Measurements from ENCODE around the gene CIRBP. TPM values are rescaled to one million over a fixed set of nuclear protein-coding genes. Genes with fewer than 3 reads are reported as not detected.

Gene CIRBP
- total RNA-seq, 5 donors from 2014 or later (not counting 1 experiment from before 2014, with no cell fraction given), result 477 to 682 (median 657) TPM

DNA sequence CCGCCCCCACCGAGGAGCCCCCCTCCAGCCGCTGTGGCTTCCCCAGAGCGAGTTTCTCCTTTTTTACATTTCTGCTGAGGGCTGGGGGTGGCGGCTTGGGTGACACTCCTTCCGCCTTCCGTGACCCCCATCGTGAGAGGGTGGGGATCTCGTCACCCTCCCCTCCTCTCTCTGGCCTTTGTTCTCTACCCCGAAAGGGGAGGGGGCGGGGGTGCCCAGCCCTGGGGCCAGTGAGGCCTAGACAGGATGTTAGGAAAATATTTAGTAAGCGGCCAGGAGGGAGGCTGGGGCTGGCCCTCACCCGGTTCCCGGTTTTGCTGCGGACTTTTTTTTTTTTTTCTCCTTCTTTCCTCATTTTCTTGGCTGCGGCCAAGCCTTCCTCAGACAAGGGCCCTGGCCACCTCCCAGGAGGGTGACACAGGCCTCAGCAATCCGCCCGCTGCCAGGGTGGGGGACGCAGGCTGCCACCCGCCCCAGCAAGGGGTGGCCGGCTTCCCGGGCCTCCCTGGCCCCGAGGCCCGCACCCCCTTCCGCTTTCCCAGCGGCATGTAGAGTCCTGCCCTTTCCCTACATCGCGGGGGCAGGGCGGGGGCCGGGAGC is 16.8 kb upstream of the CIRBP start:
- no peaks in the 10 kb centered on the region for H3K9me3 Mint-ChIP-seq
- Histone ChIP-seq H3K36me3 (ENCODE audit: control insufficient read depth in 2 of 2, extremely low read depth in 1 of 2, insufficient read depth in 1 of 2, low read length in 1 of 2) (peaks cover 13 to 44% of the 10 kb centered on the region in 2 donors), H3K9me3 (no peaks in the 10 kb centered on the region), H3K27me3 (replicated peaks in 1 of 2; ENCODE audit: control insufficient read depth in 2 of 2, extremely low read depth in 1 of 2, insufficient read depth in 2 of 2, low read length in 1 of 2) (no peaks in the 10 kb centered on the region), H3K4me1 (ENCODE audit: control insufficient read depth in 1 of 2, extremely low read depth in 1 of 2, insufficient read depth in 2 of 2, low read length in 2 of 2) (peaks cover 16 to 71% of the 10 kb centered on the region in 2 experiments), H3K4me3 (ENCODE audit: control insufficient read depth in 1 of 2, extremely low read depth in 1 of 2, low read length in 1 of 2) (peak overlapping the region; percentile 64 to 90), H3K27ac (ENCODE audit: low read length) (peak overlapping the region; percentile 92)
- peak overlapping the region; percentile 87 to 94 for H3K27ac Mint-ChIP-seq
- ChIA-PET POLR2A (interaction anchor here (0.9 to 1.6 kb wide), 4 partner anchors 8 to 17 kb away, joined by 4 to 28 read pairs (median 5); partner anchors contain the start of gene CIRBP (in 2 of the 2)), CTCF (interaction anchor here in 1 of 2 donors (0.7 to 1.4 kb wide), 2 partner anchors 8 to 222 kb away, joined by 3 to 11 read pairs; no protein-coding TSS in a partner anchor)
- H3K36me3 Mint-ChIP-seq, result peaks cover 12% of the 10 kb centered on the region
- WGBS (ENCODE audit: insufficient coverage), result 0% methylated on average over 13 of the region's 30 CpGs
- peaks cover 19 to 27% (median 20%) of the 10 kb centered on the region in 3 donors for H3K4me1 Mint-ChIP-seq
- ATAC-seq (replicated peaks in 1 of 4) (peak in 1 of 4 experiments; percentile 5), DNase-seq (peak in 30 of 35 experiments; percentile 49 to 81 (median 62))
- no peaks in the 10 kb centered on the region for H3K27me3 Mint-ChIP-seq
- peak overlapping the region; percentile 86 to 91 (median 89) for H3K4me3 Mint-ChIP-seq

DNA sequence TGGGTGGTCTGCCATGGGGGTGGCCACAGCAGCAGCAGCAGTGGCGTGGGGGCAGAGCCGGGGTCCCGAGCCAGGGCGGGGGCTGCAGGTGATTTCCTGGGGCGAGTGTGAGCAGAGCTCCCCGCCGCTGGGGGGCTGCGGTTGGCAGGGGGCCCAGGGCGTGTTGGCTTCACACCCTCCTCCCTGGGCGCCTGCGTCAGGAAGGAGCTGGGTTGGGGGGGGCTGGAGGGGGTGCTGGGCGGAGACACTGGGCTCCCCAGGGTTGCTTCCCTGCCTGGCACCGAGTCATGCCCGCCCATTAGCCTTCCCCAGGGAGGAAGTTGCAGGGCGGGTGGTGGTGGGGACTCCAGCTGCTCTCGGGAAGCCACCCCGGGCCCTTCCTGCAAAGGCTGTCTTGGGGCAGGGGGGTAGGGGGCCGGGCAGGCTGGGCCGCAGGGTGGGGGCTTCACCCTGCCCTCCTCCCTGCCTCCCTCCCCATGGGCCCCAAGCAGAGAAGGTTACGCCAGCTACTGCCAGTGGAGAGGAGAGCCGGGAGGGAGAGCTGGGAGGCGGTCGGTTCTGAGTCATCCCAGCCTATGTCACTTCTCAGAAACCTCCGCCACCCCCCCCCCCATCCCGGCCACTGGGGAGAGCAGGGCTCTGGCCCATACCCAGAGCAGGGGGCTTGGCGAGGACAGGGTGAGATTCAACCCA is 16.2 kb upstream of the CIRBP start:
- Mint-ChIP-seq H3K27me3 (no peaks in the 10 kb centered on the region), H3K9me3 (no peaks in the 10 kb centered on the region), H3K36me3 (peaks cover 16% of the 10 kb centered on the region), H3K4me1 (peaks cover 24 to 33% (median 27%) of the 10 kb centered on the region in 3 donors), H3K4me3 (peak overlapping the region; percentile 49 to 91 (median 89)), H3K27ac (peak overlapping the region; percentile 80 to 82)
- ATAC-seq (replicated peaks in 1 of 4) (peak; percentile 6 to 14 (median 13)), DNase-seq (peak in 34 of 35 experiments; percentile 53 to 87 (median 74))
- WGBS (ENCODE audit: insufficient coverage), result no CpG with 5 or more reads among the region's 26 CpGs
- Histone ChIP-seq H3K9me3 (no peaks in the 10 kb centered on the region), H3K27ac (ENCODE audit: low read length) (peak overlapping the region; percentile 92), H3K36me3 (ENCODE audit: control insufficient read depth in 2 of 2, extremely low read depth in 1 of 2, insufficient read depth in 1 of 2, low read length in 1 of 2) (peaks cover 13 to 51% of the 10 kb centered on the region in 2 donors), H3K4me3 (ENCODE audit: control insufficient read depth in 1 of 2, extremely low read depth in 1 of 2, low read length in 1 of 2) (peak overlapping the region; percentile 64 to 90), H3K27me3 (replicated peaks in 1 of 2; ENCODE audit: control insufficient read depth in 2 of 2, extremely low read depth in 1 of 2, insufficient read depth in 2 of 2, low read length in 1 of 2) (no peaks in the 10 kb centered on the region), H3K4me1 (ENCODE audit: control insufficient read depth in 1 of 2, extremely low read depth in 1 of 2, insufficient read depth in 2 of 2, low read length in 2 of 2) (peaks cover 16 to 71% of the 10 kb centered on the region in 2 experiments)
- ChIA-PET CTCF (interaction anchor here (0.5 to 1.4 kb wide), 6 partner anchors 9 to 255 kb away, joined by 3 to 11 read pairs (median 4); partner anchors contain the start of gene CIRBP (in 1 of the 2)), POLR2A (interaction anchor here (0.9 to 1.6 kb wide), 3 partner anchors 9 to 16 kb away, joined by 4 to 28 read pairs (median 4); partner anchors contain the start of gene CIRBP (in 2 of the 2))

DNA sequence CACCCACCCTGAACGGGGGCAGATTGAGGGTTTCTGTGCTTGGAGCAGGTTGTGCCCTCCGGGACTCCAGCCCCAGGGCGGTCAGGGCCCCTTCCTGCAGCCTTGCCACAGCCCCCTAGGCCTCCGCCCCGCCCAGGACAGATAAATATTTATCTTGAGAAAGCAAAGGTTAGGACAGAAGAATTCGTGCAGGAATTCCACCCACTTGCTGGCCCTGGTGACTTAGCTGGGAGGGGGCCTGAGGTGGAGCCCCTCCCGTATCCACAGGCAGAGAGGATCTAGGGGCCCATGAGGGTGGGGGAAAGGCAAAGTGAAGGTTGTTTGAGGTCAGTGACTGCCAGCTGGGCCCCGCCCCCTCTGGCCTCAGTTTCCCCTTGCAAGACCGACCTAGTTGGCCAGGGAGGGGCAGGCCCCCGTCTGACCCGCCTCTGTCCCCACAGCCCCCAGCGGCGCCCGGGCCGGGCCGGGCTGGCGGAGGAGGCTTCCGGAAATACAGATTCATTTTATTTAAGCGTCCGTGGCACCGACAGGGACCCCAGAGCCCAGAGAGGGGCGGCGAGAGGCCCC is 15.5 kb upstream of the CIRBP start:
- CTCF ChIA-PET, result interaction anchor here (0.5 to 1.4 kb wide), 5 partner anchors 9 to 256 kb away, joined by 3 to 11 read pairs (median 4); partner anchors contain the start of gene CIRBP (in 1 of the 2)
- H3K27me3 Mint-ChIP-seq, result no peaks in the 10 kb centered on the region
- ATAC-seq (replicated peaks in 1 of 4), result no peak
- peak overlapping the region; percentile 92 for H3K27ac ChIP-seq (ENCODE audit: low read length)
- peaks cover 13 to 54% of the 10 kb centered on the region in 2 donors for H3K36me3 ChIP-seq (ENCODE audit: control insufficient read depth in 2 of 2, extremely low read depth in 1 of 2, insufficient read depth in 1 of 2, low read length in 1 of 2)
- H3K9me3 Mint-ChIP-seq, result no peaks in the 10 kb centered on the region
- POLR2A ChIA-PET, result interaction anchor here (0.9 to 1.6 kb wide), 3 partner anchors 10 to 16 kb away, joined by 4 to 28 read pairs (median 4); partner anchors contain the start of gene CIRBP (in 2 of the 2)
- peak overlapping the region; percentile 80 to 82 for H3K27ac Mint-ChIP-seq
- H3K9me3 ChIP-seq, result no peaks in the 10 kb centered on the region
- H3K27me3 ChIP-seq (replicated peaks in 1 of 2; ENCODE audit: control insufficient read depth in 2 of 2, extremely low read depth in 1 of 2, insufficient read depth in 2 of 2, low read length in 1 of 2), result no peaks in the 10 kb centered on the region
- peak overlapping the region; percentile 62 to 90 for H3K4me3 ChIP-seq (ENCODE audit: control insufficient read depth in 1 of 2, extremely low read depth in 1 of 2, low read length in 1 of 2)
- peak overlapping the region; percentile 49 to 91 (median 53) for H3K4me3 Mint-ChIP-seq
- H3K4me1 ChIP-seq (ENCODE audit: control insufficient read depth in 1 of 2, extremely low read depth in 1 of 2, insufficient read depth in 2 of 2, low read length in 2 of 2), result peaks cover 20 to 71% of the 10 kb centered on the region in 2 experiments
- H3K4me1 Mint-ChIP-seq, result peaks cover 29 to 39% (median 30%) of the 10 kb centered on the region in 3 donors
- peaks cover 16% of the 10 kb centered on the region for H3K36me3 Mint-ChIP-seq
- DNase-seq, result no peak
- WGBS (ENCODE audit: insufficient coverage), result 75% methylated on average over 18 of the region's 23 CpGs

DNA sequence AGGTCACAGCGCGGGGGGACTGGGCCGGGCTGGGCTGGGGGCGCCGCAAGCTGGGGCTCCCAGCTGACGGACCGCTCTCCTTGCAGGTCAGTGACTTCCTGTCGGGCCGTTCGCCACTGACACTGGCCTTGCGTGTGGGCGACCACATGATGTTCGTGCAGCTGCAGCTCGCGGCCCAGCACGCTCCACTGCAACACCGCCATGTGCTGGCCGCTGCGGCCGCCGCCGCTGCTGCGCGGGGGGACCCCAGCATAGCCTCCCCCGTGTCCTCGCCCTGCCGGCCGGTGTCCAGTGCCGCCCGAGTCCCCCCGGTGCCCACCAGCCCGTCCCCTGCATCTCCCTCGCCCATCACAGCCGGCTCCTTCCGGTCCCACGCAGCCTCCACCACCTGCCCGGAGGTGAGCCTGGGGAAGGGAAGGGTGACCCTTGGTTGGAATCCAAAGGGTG is 15.0 kb upstream of the CIRBP start:
- Histone ChIP-seq H3K27ac (ENCODE audit: low read length) (peak overlapping the region; percentile 11), H3K36me3 (ENCODE audit: control insufficient read depth in 2 of 2, extremely low read depth in 1 of 2, insufficient read depth in 1 of 2, low read length in 1 of 2) (peaks cover 13 to 56% of the 10 kb centered on the region in 2 donors), H3K4me3 (ENCODE audit: control insufficient read depth in 1 of 2, extremely low read depth in 1 of 2, low read length in 1 of 2) (no peak overlapping the region), H3K27me3 (replicated peaks in 1 of 2; ENCODE audit: control insufficient read depth in 2 of 2, extremely low read depth in 1 of 2, insufficient read depth in 2 of 2, low read length in 1 of 2) (no peaks in the 10 kb centered on the region), H3K4me1 (ENCODE audit: control insufficient read depth in 1 of 2, extremely low read depth in 1 of 2, insufficient read depth in 2 of 2, low read length in 2 of 2) (peaks cover 22 to 76% of the 10 kb centered on the region in 2 experiments), H3K9me3 (no peaks in the 10 kb centered on the region)
- ChIA-PET POLR2A (interaction anchor here in 1 of 2 donors (1.2 kb wide), 1 partner anchor 15 kb away, joined by 4 read pairs; the partner anchor contains the start of gene CIRBP), CTCF (no interaction called here)
- peaks cover 16% of the 10 kb centered on the region for H3K36me3 Mint-ChIP-seq
- no peaks in the 10 kb centered on the region for H3K27me3 Mint-ChIP-seq
- H3K9me3 Mint-ChIP-seq, result no peaks in the 10 kb centered on the region
- 84% methylated on average over 27 of the region's 37 CpGs for WGBS (ENCODE audit: insufficient coverage)
- no peak for ATAC-seq (replicated peaks in 1 of 4)
- no peak for DNase-seq
- peaks cover 34 to 45% (median 35%) of the 10 kb centered on the region in 3 donors for H3K4me1 Mint-ChIP-seq
- peak overlapping the region; percentile 61 to 78 for H3K27ac Mint-ChIP-seq
- H3K4me3 Mint-ChIP-seq, result peak overlapping the region in 2 of 3 donors; percentile 24 to 37

DNA sequence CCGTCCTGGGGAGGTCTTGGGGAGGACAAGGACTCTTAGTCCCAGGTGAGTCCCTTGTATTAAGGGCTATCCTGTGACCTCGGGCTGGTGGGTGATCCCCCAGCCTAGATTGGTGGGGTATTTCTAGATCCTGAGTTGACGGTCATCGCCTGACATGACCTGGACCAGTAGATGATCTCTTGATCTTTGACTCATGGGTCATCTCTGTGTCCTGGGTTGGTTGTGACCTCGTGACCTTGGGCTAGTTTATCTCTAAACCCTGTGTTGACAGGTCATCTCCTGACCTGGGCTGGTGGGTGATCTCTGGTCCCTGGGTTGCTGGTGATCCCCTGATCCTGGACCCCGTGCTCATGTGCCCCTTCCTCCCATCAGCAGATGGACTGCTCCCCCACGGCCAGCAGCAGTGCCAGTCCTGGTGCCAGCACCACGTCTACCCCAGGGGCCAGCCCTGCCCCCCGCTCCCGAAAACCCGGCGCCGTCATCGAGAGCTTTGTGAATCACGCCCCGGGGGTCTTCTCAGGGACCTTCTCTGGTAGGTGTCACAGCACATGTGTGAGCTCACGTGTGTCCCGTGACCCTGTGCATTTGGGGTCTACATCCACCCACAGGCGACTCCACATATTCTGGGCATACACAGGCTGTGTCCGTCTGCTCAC is 14.5 kb upstream of the CIRBP start:
- Mint-ChIP-seq H3K9me3 (no peaks in the 10 kb centered on the region), H3K27me3 (no peaks in the 10 kb centered on the region), H3K27ac (peak overlapping the region; percentile 61 to 78), H3K4me1 (peaks cover 40 to 50% (median 41%) of the 10 kb centered on the region in 3 donors), H3K36me3 (peaks cover 16% of the 10 kb centered on the region), H3K4me3 (peak overlapping the region in 2 of 3 donors; percentile 24 to 37)
- H3K9me3 ChIP-seq, result no peaks in the 10 kb centered on the region
- peak overlapping the region; percentile 11 for H3K27ac ChIP-seq (ENCODE audit: low read length)
- WGBS (ENCODE audit: insufficient coverage), result 91% methylated on average over 20 of the region's 20 CpGs
- POLR2A ChIA-PET, result interaction anchor here (1.2 to 1.4 kb wide), 2 partner anchors 14 kb away, joined by 4 read pairs; partner anchors contain the start of gene CIRBP (in 1 of the 2)
- H3K27me3 ChIP-seq (replicated peaks in 1 of 2; ENCODE audit: control insufficient read depth in 2 of 2, extremely low read depth in 1 of 2, insufficient read depth in 2 of 2, low read length in 1 of 2), result no peaks in the 10 kb centered on the region
- H3K4me3 ChIP-seq (ENCODE audit: control insufficient read depth in 1 of 2, extremely low read depth in 1 of 2, low read length in 1 of 2), result no peak overlapping the region
- DNase-seq, result no peak
- ATAC-seq (replicated peaks in 1 of 4), result no peak
- peaks cover 13 to 56% of the 10 kb centered on the region in 2 donors for H3K36me3 ChIP-seq (ENCODE audit: control insufficient read depth in 2 of 2, extremely low read depth in 1 of 2, insufficient read depth in 1 of 2, low read length in 1 of 2)
- CTCF ChIA-PET, result interaction anchor here in 1 of 2 donors (0.5 kb wide), 1 partner anchor 1298 kb away, joined by 6 read pairs; no protein-coding TSS in a partner anchor
- H3K4me1 ChIP-seq (ENCODE audit: control insufficient read depth in 1 of 2, extremely low read depth in 1 of 2, insufficient read depth in 2 of 2, low read length in 2 of 2), result peaks cover 24 to 82% of the 10 kb centered on the region in 2 experiments

All from T-cell (primary cell).